ENCODE measurements around the gene CLN6.
"Not testable (repeated sequence)": the region's sequence is repeated elsewhere in the genome, so short reads cannot be mapped to it uniquely, and the experiment has no call there.

CLN6 gene

DNA sequence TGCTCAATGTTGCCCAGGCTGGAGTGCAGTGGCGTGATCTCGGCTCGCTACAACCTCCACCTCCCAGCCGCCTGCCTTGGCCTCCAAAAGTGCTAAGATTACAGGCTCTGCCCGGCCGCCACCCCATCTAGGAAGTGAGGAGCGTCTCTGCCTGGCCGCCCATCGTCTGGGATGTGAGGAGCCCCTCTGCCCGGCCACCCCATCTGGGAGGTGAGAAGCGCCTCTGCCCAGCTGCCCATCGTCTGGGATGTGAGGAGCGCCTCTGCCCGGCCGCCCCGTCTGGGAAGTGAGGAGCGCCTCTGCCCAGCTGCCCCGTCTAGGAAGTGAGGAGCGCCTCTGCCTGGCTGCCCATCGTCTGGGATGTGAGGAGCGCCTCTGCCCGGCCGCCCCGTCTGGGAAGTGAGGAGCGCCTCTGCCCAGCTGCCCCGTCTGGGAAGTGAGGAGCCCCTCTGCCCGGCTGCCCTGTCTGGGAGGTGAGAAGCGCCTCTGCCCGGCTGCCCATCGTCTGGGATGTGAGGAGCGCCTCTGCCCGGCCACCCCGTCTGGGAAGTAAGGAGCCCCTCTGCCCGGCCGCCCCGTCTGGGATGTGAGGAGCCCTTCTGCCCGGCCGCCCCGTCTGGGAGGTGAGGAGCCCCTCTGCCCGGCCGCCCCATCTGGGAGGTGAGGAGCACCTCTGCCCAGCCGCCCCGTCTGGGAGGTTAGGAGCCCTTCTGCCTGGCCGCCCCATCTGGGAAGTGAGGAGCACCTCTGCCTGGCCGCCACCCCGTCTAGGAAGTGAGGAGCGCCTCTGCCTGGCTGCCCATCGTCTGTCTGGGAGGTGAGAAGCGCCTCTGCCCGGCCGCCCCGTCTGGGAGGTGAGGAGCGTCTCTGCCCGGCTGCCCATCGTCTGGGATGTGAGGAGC lies 7.7 kb downstream of the CLN6 start:
- not testable (repeated sequence) for DNase-seq

DNA sequence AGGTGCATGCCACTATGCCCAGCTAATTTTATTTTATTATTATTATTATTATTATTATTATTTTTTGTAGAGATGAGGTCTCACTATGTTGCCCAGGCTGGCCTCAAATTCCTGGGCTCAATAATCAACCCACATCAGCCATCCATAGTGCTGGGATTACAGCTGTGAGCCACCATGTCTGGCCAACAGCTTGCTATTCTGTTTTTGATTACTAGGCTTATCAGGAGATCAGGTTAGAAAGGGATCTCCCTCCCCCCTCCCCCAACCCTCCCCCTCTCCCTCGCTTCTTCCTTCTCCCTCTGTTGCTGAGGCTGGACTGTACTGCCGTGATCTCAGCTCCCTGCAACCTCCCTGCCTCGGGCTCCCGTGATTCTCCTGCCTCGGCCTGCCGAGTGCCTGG lies 8.6 kb downstream of the CLN6 start:
- no peak for DNase-seq

- no peak for DNase-seq
Observed at GRCh38 chr15:68220489-68220888, 9.0 kb downstream of the CLN6 start.

GRCh38 chr15:68218847-68219798 lies 10.4 kb downstream of the CLN6 start:
- no peak for DNase-seq

GRCh38 chr15:68218331-68218730 lies 11.2 kb downstream of the CLN6 start:
- DNase-seq, result no peak

DNA sequence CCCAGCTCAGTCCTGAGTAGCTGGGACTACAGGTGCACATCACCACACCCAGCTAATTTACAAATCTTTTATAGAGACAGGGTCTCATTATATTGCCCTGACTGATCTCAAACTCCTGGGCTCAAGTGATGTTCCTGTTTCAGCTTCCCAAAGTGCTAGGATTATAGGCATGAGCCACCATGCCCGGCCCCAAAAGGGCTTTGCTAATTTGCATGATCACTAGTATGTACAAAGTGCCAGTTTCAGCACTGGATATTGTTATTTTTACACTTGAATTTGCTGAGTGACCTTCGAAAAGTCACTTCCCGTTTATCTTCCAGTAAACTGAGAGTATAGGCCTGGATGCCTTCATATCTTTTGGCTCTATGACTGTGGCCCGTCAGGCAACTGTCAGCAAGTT lies 12.2 kb downstream of the CLN6 start:
- DNase-seq, result no peak

DNA sequence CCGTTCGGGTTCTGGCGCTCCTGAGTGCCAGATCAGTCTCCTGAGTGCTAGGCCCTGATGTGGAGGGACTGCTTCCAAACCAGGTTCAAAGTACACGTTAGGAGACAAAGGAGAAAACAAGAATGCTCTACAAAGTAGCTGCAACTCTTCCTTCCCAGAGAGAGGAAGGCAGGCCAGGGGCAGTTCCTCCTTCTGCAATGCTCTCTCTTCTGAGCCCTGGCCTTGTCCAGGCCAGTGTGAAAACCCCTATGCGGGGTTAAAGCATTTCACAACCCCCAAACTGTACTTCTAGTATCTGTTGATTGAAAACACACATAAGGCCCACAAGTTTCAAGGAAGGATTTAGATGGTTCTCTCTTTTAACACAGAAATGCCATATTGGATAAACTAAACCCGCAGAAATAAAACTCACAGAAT lies 14.7 kb downstream of the CLN6 start:
- no peak for DNase-seq

DNA sequence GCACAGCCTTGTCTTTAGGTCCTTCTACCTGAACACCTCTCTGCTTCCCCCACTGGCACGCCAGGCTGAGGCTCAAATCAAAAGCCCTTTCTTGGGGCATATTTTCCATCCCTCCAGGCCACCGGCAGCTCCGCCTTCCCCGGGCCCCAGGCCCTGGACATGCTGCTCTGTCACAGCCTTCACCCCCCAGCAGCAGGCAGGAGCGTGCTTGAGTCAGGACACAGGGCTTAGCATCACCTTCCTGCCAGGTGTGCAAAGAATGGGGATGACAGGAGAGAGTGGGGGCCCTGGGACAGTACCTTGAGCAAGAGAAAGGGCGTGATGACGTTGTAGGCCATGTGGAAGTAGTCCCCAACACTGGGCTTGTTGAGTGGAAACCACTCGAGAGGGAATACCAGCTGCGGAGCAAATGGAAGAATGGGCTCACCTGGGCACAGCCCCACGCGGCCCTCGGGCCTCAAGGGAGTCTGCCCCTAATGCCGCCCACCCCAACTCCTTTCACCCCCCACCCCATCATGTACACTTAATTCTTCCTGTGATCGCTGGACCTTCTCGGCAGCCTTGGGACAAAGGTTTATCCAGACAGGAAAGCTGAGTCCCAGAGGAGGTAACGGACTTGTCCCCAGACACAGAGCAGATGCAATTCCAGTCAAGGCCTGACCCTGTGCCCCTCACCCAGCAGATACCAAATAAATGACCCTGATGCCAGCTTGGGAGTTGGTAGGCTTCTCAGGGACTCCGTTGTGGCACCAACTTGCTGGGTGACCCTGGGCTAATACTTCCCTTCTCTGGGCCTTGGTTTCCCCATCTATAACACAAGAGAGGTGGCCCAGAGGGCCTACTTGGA lies 15.3 kb downstream of the CLN6 start:
- DNase-seq, result no peak

GRCh38 chr15:68213491-68213845 lies 16.1 kb downstream of the CLN6 start:
- DNase-seq, result not testable (repeated sequence)

DNA sequence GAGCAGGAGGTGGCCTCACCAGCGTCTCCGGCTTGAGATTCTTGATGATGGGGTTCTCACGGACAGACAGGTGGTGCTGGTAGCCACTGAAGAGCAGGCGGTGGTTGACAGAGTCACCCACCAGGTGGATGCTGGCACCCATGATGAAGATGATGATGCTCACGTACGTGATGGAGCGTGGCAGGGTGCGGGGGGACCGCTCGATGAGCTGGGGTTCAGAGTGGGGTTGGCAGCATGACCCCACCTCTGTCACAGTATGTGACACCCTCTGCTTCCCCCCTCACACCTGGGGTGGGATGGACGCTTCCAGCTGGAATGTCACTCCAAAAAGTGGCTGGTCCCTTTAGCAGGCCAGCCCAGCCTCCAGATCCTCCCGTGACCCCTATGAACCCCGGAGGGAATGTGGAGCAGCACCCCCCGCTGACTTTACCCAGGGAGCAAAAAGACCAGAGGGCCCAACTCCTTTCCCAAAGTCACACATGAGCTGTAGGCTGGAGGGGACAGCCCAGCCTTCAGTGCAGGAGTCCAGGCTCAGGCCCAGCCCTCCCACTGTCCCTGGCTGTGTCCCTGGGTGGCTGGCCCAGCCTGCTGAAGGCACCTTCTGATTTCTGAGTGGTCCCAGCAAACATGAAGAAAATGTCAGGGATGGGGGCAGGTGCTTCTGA lies 17.7 kb downstream of the CLN6 start:
- no peak for DNase-seq

DNA sequence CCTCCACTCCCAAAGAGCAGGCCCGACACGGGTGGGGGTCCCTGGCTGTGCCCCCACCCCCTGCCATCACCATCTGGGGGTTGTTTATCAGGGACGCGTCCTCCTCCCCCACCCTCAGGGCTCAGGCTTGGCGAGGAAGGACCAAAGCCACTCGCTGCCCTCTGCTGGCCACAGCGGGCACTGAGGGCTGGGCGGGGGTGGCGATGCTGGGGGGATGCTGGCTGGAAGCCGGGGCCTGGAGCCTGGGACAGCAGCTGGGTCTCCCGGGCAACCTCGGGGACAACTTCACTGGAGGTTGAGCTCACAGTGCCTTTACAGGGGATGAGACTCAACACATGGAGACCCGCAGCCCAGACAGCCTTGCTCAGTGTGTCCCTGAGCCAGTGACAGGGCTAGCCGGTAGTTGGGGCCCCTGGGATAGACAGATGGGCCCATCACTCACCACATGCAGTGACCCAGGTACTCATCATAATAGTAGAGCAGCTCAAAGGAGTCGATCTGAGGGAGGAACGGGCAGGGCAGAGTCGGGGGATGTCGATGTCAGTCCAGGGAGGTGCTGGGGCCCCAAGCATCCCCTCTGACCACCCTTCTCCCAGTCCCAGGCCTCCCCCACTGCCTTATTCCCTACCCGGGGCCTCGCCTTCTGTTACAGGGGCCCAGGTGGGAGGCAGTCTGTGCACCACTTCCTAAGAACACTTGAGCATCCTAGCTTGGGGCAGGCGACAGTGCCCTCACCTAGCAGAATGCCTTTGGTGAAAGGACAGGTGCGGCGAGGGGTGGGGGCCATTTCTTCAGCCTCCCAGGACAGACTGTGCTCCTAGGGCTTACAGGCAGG lies 18.5 kb downstream of the CLN6 start:
- DNase-seq, result no peak

GRCh38 chr15:68210409-68210756 lies 19.1 kb downstream of the CLN6 start:
- no peak for DNase-seq

DNA sequence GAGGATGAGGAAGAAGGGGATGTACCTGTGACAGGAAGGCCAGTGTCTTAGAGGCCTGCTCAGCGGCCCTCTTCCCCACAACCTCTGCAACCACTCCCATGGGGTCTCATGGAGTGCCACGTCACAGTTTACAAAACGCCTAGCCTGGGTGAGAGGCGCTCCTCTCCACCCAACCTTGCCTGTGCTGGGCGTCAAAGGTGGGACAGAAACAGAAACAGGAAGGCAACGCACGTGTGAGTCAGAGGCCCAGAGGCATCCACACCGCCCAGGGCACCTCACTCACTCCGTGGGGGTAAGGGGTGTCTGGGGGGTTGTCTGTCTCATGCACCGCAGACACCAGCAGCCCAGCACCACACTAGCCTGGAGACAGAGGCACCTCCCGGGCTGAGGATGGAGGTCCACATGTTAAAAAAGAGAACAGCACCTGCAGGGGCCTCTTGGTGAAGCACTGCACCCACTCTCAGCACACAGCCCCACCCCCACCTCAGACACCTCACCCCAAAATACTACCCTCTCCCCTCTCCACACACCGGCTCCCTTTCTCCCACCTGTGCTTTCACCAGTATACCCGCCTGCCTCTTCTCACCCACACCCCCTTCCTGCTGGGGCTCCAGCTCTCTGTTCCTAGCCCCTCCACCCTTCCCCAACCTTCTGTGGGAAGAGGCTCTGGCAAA lies 19.7 kb downstream of the CLN6 start:
- DNase-seq, result no peak

- DNase-seq, result no peak
Observed at GRCh38 chr15:68209272-68209671, 20.3 kb downstream of the CLN6 start.

DNA sequence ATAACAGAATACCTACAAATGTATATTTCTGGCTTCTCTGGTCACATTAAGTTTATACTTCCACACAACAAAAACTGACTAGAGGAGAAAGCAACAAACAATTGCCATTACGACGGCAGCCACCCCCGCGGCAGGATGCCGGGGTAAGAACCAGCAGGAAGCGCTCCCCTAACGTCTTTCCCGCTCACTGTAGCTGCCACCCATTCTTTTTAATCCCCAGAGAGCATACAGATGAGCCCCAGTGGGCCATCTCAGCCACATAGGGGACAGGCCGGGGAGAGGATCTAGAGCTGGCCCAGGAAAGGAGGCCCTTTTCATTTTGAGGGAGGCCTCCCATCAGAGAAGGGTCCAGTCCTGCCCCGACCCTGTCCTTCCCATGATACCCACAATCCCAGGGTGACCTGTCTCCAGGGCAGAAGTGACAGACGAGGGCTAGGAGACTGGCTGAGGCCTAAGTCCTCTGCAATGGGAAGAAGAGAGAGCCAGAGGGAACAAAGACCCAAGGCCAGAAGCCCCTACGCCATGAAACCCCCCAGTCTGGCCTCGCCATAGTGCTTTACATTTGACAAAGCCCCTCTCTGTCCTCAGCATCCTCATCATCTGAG lies 20.8 kb downstream of the CLN6 start:
- no peak for DNase-seq

- no peak for DNase-seq
Observed at GRCh38 chr15:68208136-68208535, 21.4 kb downstream of the CLN6 start.

GRCh38 chr15:68207176-68207935 lies 22.2 kb downstream of the CLN6 start:
- DNase-seq, result no peak

GRCh38 chr15:68206711-68207151 lies 22.8 kb downstream of the CLN6 start:
- no peak for DNase-seq

DNA sequence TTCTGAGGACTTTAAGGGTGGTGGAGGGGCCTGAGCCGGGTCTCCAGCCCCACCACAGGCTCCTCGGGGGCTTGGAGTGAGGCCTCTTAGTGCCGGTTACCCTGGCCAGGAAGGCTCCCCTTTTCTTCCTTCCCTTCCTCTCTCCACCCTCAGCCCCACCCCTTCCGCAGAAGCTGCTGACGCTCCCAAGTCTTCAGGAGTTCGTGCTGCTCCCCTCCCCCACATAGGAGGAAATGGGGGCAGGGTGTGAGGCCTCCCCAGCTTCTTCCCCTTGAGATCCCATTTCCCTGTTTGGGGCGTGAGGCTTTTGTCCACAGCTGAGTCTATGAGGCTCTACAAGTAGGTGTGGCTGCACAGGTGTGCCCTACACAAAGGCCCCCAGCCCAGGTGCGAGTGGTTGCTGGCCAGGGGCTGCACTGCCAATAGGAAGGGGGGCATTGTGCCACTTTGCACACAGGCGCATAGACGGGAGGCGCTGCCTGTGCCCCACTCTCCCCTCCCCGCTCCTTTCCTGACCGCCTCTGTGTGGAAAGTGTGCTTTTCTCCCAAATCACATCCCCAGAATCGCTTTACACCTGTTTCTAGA lies 23.5 kb downstream of the CLN6 start:
- no peak for DNase-seq

All from NCI-H146 (cell line).